Brain microvascular endothelial cell (primary cell): ENCODE measurements around the gene UBE2S.

Experiments used
- DNase-seq: peaks from one replicate; pipeline ENCODE4 v3.0.0-alpha.2; 2020
- H3K27ac ChIP-seq: fragments of 250-450 bp; sonication (Bioruptor Pico); 2 replicates; pipeline ENCODE4 v1.5.1; 2020; ENCODE audit warnings: mild to moderate bottlenecking, moderate library complexity
- H3K27me3 ChIP-seq: fragments of 250-450 bp; sonication (Bioruptor Pico); replicated peaks from 2 replicates; pipeline ENCODE4 v1.5.1; 2020; ENCODE audit warnings: mild to moderate bottlenecking
- H3K36me3 ChIP-seq: fragments of 250-450 bp; sonication (Bioruptor Pico); replicated peaks from 2 replicates; pipeline ENCODE4 v1.5.1; 2020; ENCODE audit warnings: mild to moderate bottlenecking
- H3K4me3 ChIP-seq: 2 replicates; pipeline ENCODE4 v1.5.1; 2011; ENCODE audit warnings: low read depth, mild to moderate bottlenecking, control low read depth, low read length, moderate library complexity
- CTCF ChIP-seq: IDR thresholded peaks from 2 replicates; pipeline ENCODE4 v1.5.1; 2011; ENCODE audit warnings: low read depth, mild to moderate bottlenecking, moderate library complexity, low read length, control low read depth, inconsistent platforms; ENCODE audit errors: missing control alignments
- in situ Hi-C: cut with HindIII; loops from 2 replicates; pipeline ENCODE4 v1.10.0; 2017; ENCODE audit warnings: low sequenced_read_pairs, low pct_ligation_motif_present

The UBE2S gene

DNA sequence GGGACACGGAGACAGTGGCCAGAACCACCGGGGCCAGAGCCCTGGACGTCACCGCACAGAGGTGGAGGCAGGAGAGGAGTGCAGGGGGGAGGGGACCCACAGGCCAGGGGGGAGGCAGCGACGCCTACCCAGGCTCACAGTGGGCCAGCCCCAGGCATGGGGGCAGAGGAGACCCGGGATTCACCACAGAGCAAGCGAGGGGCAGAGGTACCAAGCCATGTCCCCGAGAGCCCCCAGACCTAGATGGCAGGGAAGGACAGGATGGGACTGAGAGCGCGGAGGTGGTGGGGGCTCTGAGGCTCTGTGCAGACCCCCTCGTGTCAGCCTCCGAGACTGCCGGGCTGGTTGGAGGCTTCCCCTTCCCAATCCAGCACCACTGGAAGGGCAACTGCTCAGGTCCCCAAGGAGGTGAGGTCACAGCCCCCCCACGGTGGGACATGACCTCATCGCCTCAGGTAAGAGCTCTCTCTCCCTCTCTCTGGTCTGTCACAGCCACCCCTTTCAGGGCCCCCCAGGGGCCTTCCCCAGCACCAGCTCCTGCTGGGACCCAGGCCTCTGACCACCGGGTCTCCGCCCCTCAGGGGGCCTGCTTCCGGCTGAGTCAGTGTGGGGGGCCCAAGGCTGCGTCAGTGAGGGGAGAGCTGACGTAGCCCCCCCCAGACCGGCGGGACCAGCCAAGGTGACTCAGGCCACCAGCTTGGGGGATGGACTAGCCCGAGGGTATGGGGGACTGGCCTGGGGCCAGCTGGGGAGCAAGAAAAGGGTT lies 35.1 kb downstream of the UBE2S start:
- H3K4me3 ChIP-seq, result no peak overlapping the region
- H3K27ac ChIP-seq, result no peak overlapping the region
- in situ Hi-C loops, result no loop called here
- H3K27me3 ChIP-seq, result no peaks in the 10 kb centered on the region
- peak; percentile 23 for DNase-seq
- no peak for TF ChIP-seq CTCF
- no peaks in the 10 kb centered on the region for H3K36me3 ChIP-seq

GRCh38 chr19:55370305-55370988 lies 37.1 kb downstream of the UBE2S start, which contains the start of gene IL11:
Gene IL11 (minus strand): TSS chr19:55370463. CDS start chr19:55370310, 153 bp downstream.
- in situ Hi-C loops, result no loop called here
- H3K27me3 ChIP-seq, result no peaks in the 10 kb centered on the region
- DNase-seq, result peak; percentile 32
- H3K4me3 ChIP-seq, result peak within 1 kb of the TSS; percentile 83
- TF ChIP-seq CTCF, result no peak
- H3K27ac ChIP-seq, result peak within 1 kb of the TSS; percentile 68
- no peaks in the 10 kb centered on the region for H3K36me3 ChIP-seq

- in situ Hi-C loops, result no loop called here
- H3K4me3 ChIP-seq, result peak overlapping the region; percentile 83
- DNase-seq, result peak; percentile 74
- H3K36me3 ChIP-seq, result no peaks in the 10 kb centered on the region
- peak; percentile 3 for TF ChIP-seq CTCF
- no peaks in the 10 kb centered on the region for H3K27me3 ChIP-seq
- H3K27ac ChIP-seq, result peak overlapping the region; percentile 68
Measured at GRCh38 chr19:55369653-55370304, 37.8 kb downstream of the UBE2S start.

- Histone ChIP-seq H3K27me3 (no peaks in the 10 kb centered on the region), H3K4me3 (peak overlapping the region; percentile 83), H3K27ac (no peak overlapping the region), H3K36me3 (no peaks in the 10 kb centered on the region)
- in situ Hi-C loops, result no loop called here
- peak; percentile 16 for DNase-seq
- TF ChIP-seq CTCF, result no peak
Measured at GRCh38 chr19:55368701-55369563, 38.7 kb downstream of the UBE2S start.

DNA sequence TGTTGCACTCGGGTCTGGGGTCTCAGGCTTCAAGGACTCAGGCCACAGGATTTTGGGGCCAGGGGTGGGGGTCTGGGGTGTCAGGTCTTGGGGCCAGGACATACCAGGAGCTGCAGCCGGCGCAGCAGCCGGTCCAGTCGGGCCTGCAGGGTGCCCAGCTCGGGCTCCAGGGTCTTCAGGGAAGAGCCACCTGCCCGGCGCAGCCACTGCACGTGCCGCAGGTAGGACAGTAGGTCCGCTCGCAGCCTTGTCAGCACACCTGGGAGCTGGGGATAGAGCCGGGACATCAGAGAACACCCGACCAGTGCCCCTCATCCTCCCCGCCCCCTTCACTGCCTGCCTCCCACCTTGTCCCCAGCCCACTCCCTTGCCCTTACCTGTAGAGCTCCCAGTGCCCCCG lies 39.5 kb downstream of the UBE2S start:
- DNase-seq, result no peak
- Histone ChIP-seq H3K27me3 (no peaks in the 10 kb centered on the region), H3K36me3 (no peaks in the 10 kb centered on the region), H3K4me3 (peak overlapping the region; percentile 83), H3K27ac (no peak overlapping the region)
- in situ Hi-C loops, result no loop called here
- no peak for TF ChIP-seq CTCF
